Activated CD8-positive, alpha-beta memory T cell treated with anti-CD3 and anti-CD28 coated beads, Interleukin-2, amount 50 U/mL, for 1 hour (primary cell): Measurements from ENCODE around the gene UBE2D1.
"Not testable (repeated sequence)": the region's sequence is repeated elsewhere in the genome, so short reads cannot be mapped to it uniquely, and the experiment has no call there.

Experiments
- DNase-seq: peaks from one replicate; pipeline ENCODE4 v3.0.0-alpha.2; 2020; ENCODE audit errors: extremely low read depth

Gene UBE2D1

DNA sequence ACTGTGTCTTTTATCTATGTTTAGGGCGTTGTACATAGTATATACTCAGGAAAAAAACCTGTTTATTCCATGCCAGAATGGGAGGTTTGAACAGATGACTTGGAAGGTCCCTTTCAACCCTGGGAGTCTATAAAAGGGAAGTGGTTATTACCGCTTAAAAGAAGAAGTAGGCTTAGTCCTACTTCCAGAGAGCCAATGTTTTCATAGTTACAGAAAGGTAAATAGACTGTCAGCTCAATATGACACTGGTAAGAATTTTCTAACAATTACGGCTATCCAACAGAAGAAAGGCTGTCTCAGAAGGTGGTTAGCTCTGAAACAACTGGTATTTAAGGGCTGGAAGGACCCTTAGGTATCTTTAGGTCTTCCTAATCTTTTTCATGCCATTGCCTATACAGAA is 49.3 kb downstream of the UBE2D1 start:
- DNase-seq = no peak

DNA sequence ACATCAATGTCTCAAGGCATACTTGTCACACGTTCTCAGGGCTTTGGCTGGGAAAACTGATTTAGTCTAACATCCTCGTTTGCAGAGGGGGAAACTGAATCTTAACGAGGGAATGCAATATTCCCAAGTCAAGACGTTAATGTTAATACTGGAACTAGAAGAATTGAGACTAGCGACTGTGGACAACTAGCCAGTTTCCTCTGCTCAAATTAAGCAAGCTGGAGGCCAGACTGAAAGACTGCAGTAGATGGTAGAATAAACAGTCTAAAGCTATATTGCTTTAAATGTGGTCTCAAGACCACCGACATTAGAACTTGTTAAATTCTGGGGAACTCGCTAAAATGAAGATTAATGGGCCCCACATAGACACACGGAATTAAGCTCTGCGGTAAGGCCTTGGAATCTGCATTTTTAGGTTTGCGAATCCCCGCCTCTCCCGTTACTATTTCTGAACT is 49.8 kb downstream of the UBE2D1 start:
- DNase-seq = no peak

- DNase-seq = peak; percentile 86
These were observed 50.4 kb downstream of the UBE2D1 start, which contains the start of gene TFAM for GRCh38 chr10:58384999-58385783. TFAM (plus strand) TSS chr10:58385410; CDS start chr10:58385548, 138 bp downstream.

- DNase-seq = no peak
These were observed 50.9 kb downstream of the UBE2D1 start for GRCh38 chr10:58385784-58386112.

- DNase-seq = no peak
These were observed 54.2 kb downstream of the UBE2D1 start for GRCh38 chr10:58389024-58389423.

DNA sequence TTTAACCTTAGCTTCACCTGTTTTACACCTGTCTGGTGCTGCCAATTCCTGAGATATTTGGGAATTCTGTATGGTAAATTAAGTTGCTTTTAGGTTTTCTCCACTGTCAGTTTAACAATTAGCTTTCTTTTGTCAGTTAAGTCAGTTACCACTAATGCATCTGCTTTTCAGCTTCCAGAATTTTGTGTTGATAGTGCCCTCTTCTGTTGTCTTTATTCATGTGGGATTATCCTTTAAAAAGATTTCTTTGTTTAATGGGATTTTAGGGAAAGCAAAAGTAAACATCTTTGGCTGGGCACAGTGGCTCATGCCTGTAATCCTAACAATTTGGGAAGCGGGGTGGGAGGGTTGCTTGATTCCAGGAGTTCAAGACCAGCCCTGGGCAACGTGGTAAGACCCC is 58.5 kb downstream of the UBE2D1 start:
- DNase-seq = no peak

DNA sequence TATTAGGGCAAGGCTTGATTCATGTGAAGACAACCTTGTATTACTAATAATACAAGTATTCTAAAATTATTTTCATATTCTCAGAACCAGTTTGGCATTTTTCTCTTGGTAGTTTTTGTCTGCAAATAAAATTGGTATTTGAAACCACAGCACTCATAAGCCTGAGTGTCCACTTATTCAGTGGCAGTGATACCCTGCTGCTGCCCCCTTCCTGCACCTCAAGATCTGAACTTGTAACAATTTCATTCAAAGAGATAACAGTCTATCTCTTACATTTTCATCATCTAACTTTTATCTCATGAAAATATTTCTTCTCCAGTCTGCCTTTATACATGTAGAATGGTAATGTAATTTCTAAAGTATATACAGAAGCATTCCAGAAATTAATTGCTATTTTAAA is 59.7 kb downstream of the UBE2D1 start:
- DNase-seq = no peak

DNA sequence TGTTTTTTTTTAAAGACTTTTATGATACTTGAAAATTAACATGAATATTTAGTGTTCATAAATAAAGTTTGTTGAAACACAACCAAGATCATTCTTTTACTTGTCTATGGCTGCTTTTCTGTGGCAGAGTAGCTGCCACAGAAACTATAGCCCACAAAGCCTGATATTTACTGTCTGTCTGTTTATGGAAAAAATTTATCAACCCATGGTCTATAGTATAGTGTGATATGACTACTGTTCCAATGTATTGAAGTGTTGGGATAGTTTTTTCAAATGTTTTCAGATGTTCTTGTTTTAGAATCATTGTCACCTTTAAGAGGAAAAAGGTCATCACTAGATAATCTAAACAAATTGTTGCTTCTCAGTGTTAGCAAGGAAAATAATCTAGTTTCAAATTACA is 61.3 kb downstream of the UBE2D1 start:
- no peak for DNase-seq

GRCh38 chr10:58397830-58398229 is 63.0 kb downstream of the UBE2D1 start:
- no peak for DNase-seq

DNA sequence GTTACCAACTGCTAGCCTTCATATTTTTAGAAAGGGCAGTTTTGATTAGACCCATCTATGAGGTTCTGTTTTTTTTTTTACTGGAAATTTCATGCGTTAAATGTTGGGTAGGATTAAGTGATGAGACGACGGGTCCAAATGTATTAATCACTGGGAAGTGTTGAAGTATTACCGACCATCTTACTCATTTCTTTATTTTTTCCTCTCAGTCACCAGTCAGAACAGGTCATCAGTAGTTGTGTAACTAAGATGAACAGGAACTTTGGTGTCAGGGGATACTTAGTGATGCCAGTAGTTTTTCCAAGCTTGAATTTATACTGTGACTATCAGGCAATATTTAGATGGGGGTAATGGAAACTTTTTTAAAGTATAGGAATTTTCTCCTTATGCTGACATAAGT is 64.6 kb downstream of the UBE2D1 start:
- no peak for DNase-seq

DNA sequence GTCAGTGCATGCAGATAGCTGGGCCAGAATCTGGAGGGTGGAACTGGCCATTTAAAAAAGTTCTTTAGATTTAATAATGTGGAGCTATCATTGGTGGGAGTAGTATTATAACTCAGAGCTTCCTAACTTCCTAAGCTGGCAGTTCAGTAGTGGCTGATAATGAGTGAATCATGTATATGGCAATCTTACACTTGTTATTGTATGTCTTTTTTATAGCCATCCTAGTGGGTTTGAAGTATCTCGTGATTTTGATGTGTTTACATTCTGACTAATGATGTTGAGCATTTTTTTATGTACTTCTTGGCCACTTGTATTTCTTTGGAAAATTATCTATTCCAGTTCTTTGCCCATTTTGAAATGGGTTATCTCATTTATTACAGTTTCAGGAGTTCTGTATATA is 65.8 kb downstream of the UBE2D1 start:
- no peak for DNase-seq

- no peak for DNase-seq
These were observed 69.2 kb downstream of the UBE2D1 start for GRCh38 chr10:58404001-58404400.

- DNase-seq = no peak
These were observed 75.3 kb downstream of the UBE2D1 start for GRCh38 chr10:58409956-58410610.

- no peak for DNase-seq
These were observed 77.7 kb downstream of the UBE2D1 start for GRCh38 chr10:58412502-58412961.

DNA sequence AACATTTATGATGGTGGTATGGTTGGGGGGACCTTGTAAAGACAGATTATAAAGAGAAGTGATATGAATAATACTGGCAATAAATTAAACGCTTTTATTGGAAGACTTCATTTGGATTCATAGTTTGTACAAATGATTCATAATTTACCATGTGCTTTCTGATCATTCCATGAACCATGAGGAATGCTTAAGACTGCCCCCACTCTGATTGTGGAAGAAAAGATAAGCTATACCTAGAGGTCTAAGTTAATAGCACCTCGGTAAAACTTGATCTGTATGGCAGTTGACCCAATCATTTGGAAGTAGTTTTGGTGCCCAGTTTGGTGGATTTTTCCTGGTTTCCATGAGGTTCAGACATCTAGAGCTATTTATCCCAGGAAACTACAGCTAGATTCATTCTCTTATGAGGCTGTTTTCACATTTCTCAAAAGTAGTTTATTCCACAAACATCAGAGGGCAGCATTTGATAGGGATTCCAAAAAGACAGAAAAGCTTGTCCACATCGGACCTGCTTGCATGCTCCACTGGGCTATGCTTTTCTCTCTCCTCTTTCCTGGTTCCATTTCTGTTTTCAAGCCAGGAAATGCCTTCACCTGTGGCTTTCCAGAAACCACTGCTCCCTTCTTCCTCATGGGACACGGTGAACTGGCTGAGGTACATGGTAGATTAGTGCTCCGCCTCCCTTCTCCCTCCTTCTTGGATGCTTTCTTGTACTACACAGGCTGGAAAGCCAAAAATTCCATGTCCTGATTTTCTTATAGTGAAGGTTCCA is 79.7 kb downstream of the UBE2D1 start:
- no peak for DNase-seq

- no peak for DNase-seq
These were observed 81.0 kb downstream of the UBE2D1 start for GRCh38 chr10:58415757-58416156.

GRCh38 chr10:58417902-58418301 is 83.1 kb downstream of the UBE2D1 start:
- DNase-seq = not testable (repeated sequence)
